Kidney capillary endothelial cell (primary cell): Measurements from ENCODE around the gene OTULIN.

Source experiments
- DNase-seq: peaks from one replicate; pipeline ENCODE4 v3.0.0-alpha.2; 2018; ENCODE audit warnings: low spot score

Gene OTULIN

GRCh38 chr5:14668181-14668591 is 3.7 kb downstream of the OTULIN start:
- DNase-seq = no peak

- no peak for DNase-seq
These were observed 4.9 kb downstream of the OTULIN start for GRCh38 chr5:14669415-14669814.

- DNase-seq = no peak
These were observed 5.5 kb downstream of the OTULIN start for GRCh38 chr5:14669975-14670374.

- DNase-seq = no peak
These were observed 6.9 kb downstream of the OTULIN start for GRCh38 chr5:14671414-14671813.

GRCh38 chr5:14672082-14672481 is 7.6 kb downstream of the OTULIN start:
- DNase-seq = no peak

GRCh38 chr5:14672484-14673394 is 8.2 kb downstream of the OTULIN start:
- DNase-seq = no peak

GRCh38 chr5:14673443-14673842 is 8.9 kb downstream of the OTULIN start:
- DNase-seq = no peak

- DNase-seq = no peak
These were observed 10.7 kb downstream of the OTULIN start for GRCh38 chr5:14674983-14675854.

GRCh38 chr5:14675865-14676300 is 11.4 kb downstream of the OTULIN start:
- DNase-seq = no peak

GRCh38 chr5:14676320-14676719 is 11.8 kb downstream of the OTULIN start:
- DNase-seq = no peak

GRCh38 chr5:14678773-14679334 is 14.3 kb downstream of the OTULIN start:
- DNase-seq = no peak

- no peak for DNase-seq
These were observed 15.1 kb downstream of the OTULIN start for GRCh38 chr5:14679595-14679994.

GRCh38 chr5:14681236-14681752 is 16.8 kb downstream of the OTULIN start:
- DNase-seq = no peak

- DNase-seq = no peak
These were observed 19.5 kb downstream of the OTULIN start for GRCh38 chr5:14683906-14684455.

GRCh38 chr5:14684757-14685156 is 20.2 kb downstream of the OTULIN start:
- no peak for DNase-seq

- DNase-seq = peak; percentile 44
These were observed 21.2 kb downstream of the OTULIN start for GRCh38 chr5:14685757-14686156.

GRCh38 chr5:14686517-14686916 is 22.0 kb downstream of the OTULIN start:
- no peak for DNase-seq

GRCh38 chr5:14687023-14687665 is 22.6 kb downstream of the OTULIN start:
- no peak for DNase-seq

GRCh38 chr5:14693070-14693469 is 28.6 kb downstream of the OTULIN start:
- no peak for DNase-seq

- DNase-seq = no peak
These were observed 30.6 kb downstream of the OTULIN start for GRCh38 chr5:14695152-14695551.

GRCh38 chr5:14696057-14696456 is 31.5 kb downstream of the OTULIN start:
- no peak for DNase-seq
